HCT116 (cell line): Measurements from ENCODE around the gene IP6K3. TPM values are rescaled to one million over a fixed set of nuclear protein-coding genes. Genes with fewer than 3 reads are reported as not detected.

Experiments used
- ATAC-seq: fragments of 200-7000 bp; cut with Tn5 transposase; 2 replicates; pipeline ENCODE4 v1.9.1; 2020; ENCODE audit warnings: mild to moderate bottlenecking, moderate library complexity
- BruUV-seq: library from RNA; stranded (reverse); fragments of 400-500 nt; replicated peaks from 2 replicates; lab custom pipeline; 2021; lab: Mats Ljungman, UMichigan
- CTCF ChIA-PET: fragments of 300-600 bp; sonication (Branson Sonifier 250); formaldehyde crosslinking; loops from one replicate; lab custom pipeline; 2021; ENCODE audit warnings: antibody characterized with exemption; lab: Charles Lee
- POLR2A ChIA-PET: fragments of 300-600, 350-600 bp; sonication (Branson Sonifier 250); formaldehyde crosslinking; loops from one replicate; lab custom pipeline; 2021; ENCODE audit warnings: antibody characterized with exemption; lab: Charles Lee
- RAD21 ChIA-PET, 2 experiments: fragments of 300-600 bp; sonication (Branson Sonifier 250); formaldehyde crosslinking; loops; one replicate each; lab custom pipeline; 2023; ENCODE audit warnings: low total read pairs in 2 of 2; ENCODE audit not compliant: uncharacterized antibody in 2 of 2, unreplicated experiment in 2 of 2, low non-redundant PET in 1 of 2; lab: Charles Lee
- DNase-seq: peaks from one replicate; pipeline ENCODE4 v3.0.0-alpha.2; 2010; ENCODE audit warnings: low read depth, low spot score
- H2AFZ ChIP-seq: fragments of 200-600 bp; shearing (Covaris generic), sonication (generic); 2 replicates; pipeline ENCODE4 v1.6.1; 2017; ENCODE audit warnings: low read depth, mixed run types, mixed read lengths, antibody characterized with exemption, low read length; ENCODE audit not compliant: poor library complexity, severe bottlenecking
- H3K27ac ChIP-seq: 2 replicates; pipeline ENCODE4 v1.5.1; 2012; ENCODE audit warnings: low read depth, low read length
- H3K27me3 ChIP-seq: fragments of 200-600 bp; sonication (generic); 2 replicates; pipeline ENCODE4 v1.6.1; 2016; ENCODE audit warnings: mixed run types, low read length, mixed read lengths; ENCODE audit not compliant: insufficient read depth
- H3K36me3 ChIP-seq, 2 experiments: fragments of 200-500 bp in 1 of 2; fragments of 200-600 bp in 1 of 2; sonication (Bioruptor generic) in 1 of 2; sonication (generic) in 1 of 2; 2 replicates each; pipeline versions ENCODE4 v1.5.1 to v1.6.1; 2014 to 2016; ENCODE audit warnings: low read length in 2 of 2, inconsistent platforms in 1 of 2, mixed read lengths in 1 of 2, mixed run types in 1 of 2; ENCODE audit not compliant: insufficient read depth in 2 of 2, control insufficient read depth in 1 of 2
- H3K4me1 ChIP-seq, 2 experiments: fragments of 200-600 bp in 1 of 2; sonication (generic) in 1 of 2; 2 replicates each; pipeline versions ENCODE4 v1.5.1 to v1.6.1; 2012 to 2017; ENCODE audit warnings: low read length in 2 of 2, inconsistent platforms in 1 of 2, mild to moderate bottlenecking in 1 of 2, mixed read lengths in 1 of 2, mixed run types in 1 of 2, moderate library complexity in 1 of 2; ENCODE audit not compliant: insufficient read depth in 2 of 2, control insufficient read depth in 1 of 2
- H3K4me2 ChIP-seq: fragments of 200-600 bp; sonication (generic); 2 replicates; pipeline ENCODE4 v1.6.1; 2017; ENCODE audit warnings: mixed run types, low read length, mixed read lengths
- H3K4me3 ChIP-seq, 2 experiments: fragments of 200-600 bp in 1 of 2; sonication (generic) in 1 of 2; replicated peaks in 1 of 2; 2 replicates each; pipeline ENCODE4 v1.5.1; 2011 to 2016; ENCODE audit warnings: low read length in 2 of 2, control low read depth in 1 of 2, low read depth in 1 of 2, mild to moderate bottlenecking in 1 of 2, mixed read lengths in 1 of 2, mixed run types in 1 of 2
- H3K79me2 ChIP-seq: fragments of 200-600 bp; sonication (generic); 2 replicates; pipeline ENCODE4 v1.6.1; 2017; ENCODE audit warnings: mild to moderate bottlenecking, mixed run types, low read length, moderate library complexity, mixed read lengths; ENCODE audit not compliant: insufficient read depth
- H3K9ac ChIP-seq: fragments of 200-600 bp; sonication (generic); 2 replicates; pipeline ENCODE4 v1.6.1; 2016; ENCODE audit warnings: low read length, mixed read lengths
- H3K9me2 ChIP-seq: fragments of 200-600 bp; sonication (generic), shearing (Covaris generic); 2 replicates; pipeline ENCODE4 v1.6.1; 2017; ENCODE audit warnings: mixed run types, mild to moderate bottlenecking, moderate library complexity; ENCODE audit not compliant: insufficient read depth
- H3K9me3 ChIP-seq, 2 experiments: fragments of 200-500 bp in 1 of 2; fragments of 200-600 bp in 1 of 2; sonication (Bioruptor generic) in 1 of 2; sonication (generic) in 1 of 2; 2 replicates each; pipeline ENCODE4 v1.6.1; 2014 to 2017; ENCODE audit warnings: low read length in 2 of 2, mixed read lengths in 2 of 2, inconsistent platforms in 1 of 2, low read depth in 1 of 2, mild to moderate bottlenecking in 1 of 2, mixed run types in 1 of 2, moderate library complexity in 1 of 2; ENCODE audit not compliant: control insufficient read depth in 1 of 2, insufficient read depth in 1 of 2
- H4K20me1 ChIP-seq: fragments of 200-600 bp; sonication (generic), shearing (Covaris generic); 2 replicates; pipeline ENCODE4 v1.6.1; 2017; ENCODE audit warnings: mixed run types, mild to moderate bottlenecking, moderate library complexity; ENCODE audit not compliant: insufficient read depth
- CBX3 ChIP-seq: IDR thresholded peaks from 2 replicates; pipeline ENCODE4 v1.6.1; 2012; ENCODE audit warnings: low read depth
- EGR1 ChIP-seq: IDR thresholded peaks from 2 replicates; pipeline ENCODE4 v1.6.1; 2012; ENCODE audit warnings: low read depth
- ELF1 ChIP-seq: IDR thresholded peaks from 2 replicates; pipeline ENCODE4 v1.6.1; 2012; ENCODE audit warnings: low read depth, borderline replicate concordance
- FOSL1 ChIP-seq: IDR thresholded peaks from 2 replicates; pipeline ENCODE4 v1.6.1; 2012; ENCODE audit warnings: low read depth
- MAX ChIP-seq: IDR thresholded peaks from 2 replicates; pipeline ENCODE4 v1.6.1; 2012
- POLR2A ChIP-seq: IDR thresholded peaks from 2 replicates; pipeline ENCODE4 v1.7.0; 2011; ENCODE audit warnings: borderline replicate concordance; ENCODE audit not compliant: insufficient read depth, insufficient read length; ENCODE audit errors: extremely low read depth
- POLR2AphosphoS5 ChIP-seq: IDR thresholded peaks from 2 replicates; pipeline ENCODE4 v1.6.1; 2011; ENCODE audit warnings: mild to moderate bottlenecking, low read depth, low read length, moderate library complexity
- REST ChIP-seq: IDR thresholded peaks from 2 replicates; pipeline ENCODE4 v1.6.1; 2012; ENCODE audit warnings: low read depth
- SP1 ChIP-seq: IDR thresholded peaks from 2 replicates; pipeline ENCODE4 v1.6.1; 2012; ENCODE audit warnings: low read depth
- SRF ChIP-seq: IDR thresholded peaks from 2 replicates; pipeline ENCODE4 v1.6.1; 2012; ENCODE audit warnings: low read depth
- TCF7L2 ChIP-seq: IDR thresholded peaks from 2 replicates; pipeline ENCODE4 v1.7.0; 2011; ENCODE audit warnings: borderline replicate concordance, inconsistent platforms; ENCODE audit not compliant: insufficient read depth, insufficient read length; ENCODE audit errors: extremely low read depth
- YY1 ChIP-seq: IDR thresholded peaks from 2 replicates; pipeline ENCODE4 v1.6.1; 2011; ENCODE audit warnings: low read length, low read depth, moderate library complexity, mild to moderate bottlenecking; ENCODE audit not compliant: insufficient replicate concordance; ENCODE audit errors: extremely low read depth
- ZFX ChIP-seq: fragments of 450-650 bp; IDR thresholded peaks from 2 replicates; pipeline ENCODE4 v1.6.1; 2017
- intact Hi-C: fragments of 100-400 bp; cut with micrococcal nuclease; formaldehyde crosslinking; loops from 2 replicates; pipeline ENCODE4 v1.10.0; 2022
- total RNA-seq: library from RNA; stranded (reverse); gene quantifications from one replicate; pipeline ENCODE4 v1.2.1, GENCODE V29; 2021; ENCODE audit not compliant: unreplicated experiment

IP6K3 gene
- total RNA-seq, 1 experiment from 2014 or later = not detected

GRCh38 chr6:33788694-33789549 lies 42.2 kb upstream of the IP6K3 start, which contains the start of gene LEMD2:
Gene LEMD2 (minus strand): TSS chr6:33789130. CDS start chr6:33789116, 14 bp downstream.
- peak within 1 kb of the TSS; percentile 65 for H2AFZ ChIP-seq
- CTCF ChIA-PET = interaction anchor here (1.2 kb wide), 1 partner anchor 266 kb away, joined by 4 read pairs; no protein-coding TSS in a partner anchor

More at GRCh38 chr6:33788694-33789549, 42.2 kb upstream of the IP6K3 start, which contains the start of gene LEMD2:
- TF ChIP-seq SRF (no peak; the same call in 1 of the 2 replicates), TCF7L2 (peak; percentile 37), EGR1 (peak; percentile 98), FOSL1 (no peak), CBX3 (peak; percentile 93; the same call in 1 of the 2 replicates), REST (no peak), ZFX (peak; percentile 100), ELF1 (peak; percentile 73; the same call in 1 of the 2 replicates), POLR2A (peak; percentile 69), YY1 (peak; percentile 100), MAX (peak; percentile 63), POLR2AphosphoS5 (peak; percentile 98), SP1 (peak; percentile 76)
- TF ChIP-seq, all 23 proteins: peak for 10
- Histone ChIP-seq H3K4me2 (peak within 1 kb of the TSS; percentile 72), H3K27ac (peak within 1 kb of the TSS; percentile 91), H3K27me3 (peaks cover 8% of the 10 kb centered on the region; the same call in 1 of the 2 replicates), H3K4me3 (peak within 1 kb of the TSS; percentile 56 to 86), H4K20me1 (no peaks in the 10 kb centered on the region), H3K4me1 (peaks cover 7 to 19% of the 10 kb centered on the region in 2 experiments; a peak in 3 of 4 replicates), H3K9me3 (no peaks in the 10 kb centered on the region), H3K79me2 (peaks cover 27% of the 10 kb centered on the region), H3K36me3 (peaks cover 0 to 3% of the 10 kb centered on the region in 2 experiments; a peak in 2 of 4 replicates), H3K9me2 (peaks cover 5% of the 10 kb centered on the region; the same call in 1 of the 2 replicates), H3K9ac (peak within 1 kb of the TSS; percentile 84)
- intact Hi-C loops = no loop called here
- DNase-seq (peak; percentile 84), ATAC-seq (peak; percentile 85)
- no TSS peak for BruUV-seq
- POLR2A ChIA-PET = no interaction called here
- RAD21 ChIA-PET = no interaction called here
